KOPT-K1 (cell line): ENCODE measurements around the gene TCAP.

Experiments
- H3K27ac ChIP-seq: fragments of 200-600 bp; sonication (generic); 2 replicates; pipeline ENCODE4 v1.5.1; 2016; ENCODE audit warnings: antibody characterized with exemption, mild to moderate bottlenecking, low read depth, low read length; ENCODE audit not compliant: poor library complexity, severe bottlenecking
- H3K36me3 ChIP-seq: fragments of 200-600 bp; sonication (generic); 2 replicates; pipeline ENCODE4 v1.5.1; 2017; ENCODE audit warnings: antibody characterized with exemption, mild to moderate bottlenecking, low read length, moderate library complexity; ENCODE audit not compliant: insufficient read depth
- H3K9me3 ChIP-seq: fragments of 200-600 bp; sonication (generic); 2 replicates; pipeline ENCODE4 v1.5.1; 2017; ENCODE audit warnings: antibody characterized with exemption, low read length, mild to moderate bottlenecking; ENCODE audit not compliant: insufficient read depth, poor library complexity, severe bottlenecking

TCAP gene

GRCh38 chr17:39665642-39666224, 584 bp downstream of the TCAP start:
- no peaks in the 10 kb centered on the region for H3K9me3 ChIP-seq
- peaks cover 24% of the 10 kb centered on the region for H3K36me3 ChIP-seq
- no peak overlapping the region for H3K27ac ChIP-seq

- H3K27ac ChIP-seq, result no peak overlapping the region
- H3K9me3 ChIP-seq, result no peaks in the 10 kb centered on the region
- H3K36me3 ChIP-seq, result peaks cover 19% of the 10 kb centered on the region
Measured at GRCh38 chr17:39666231-39666600, 1.1 kb downstream of the TCAP start.

- Histone ChIP-seq H3K36me3 (peaks cover 14% of the 10 kb centered on the region), H3K9me3 (no peaks in the 10 kb centered on the region), H3K27ac (no peak overlapping the region)
Measured at GRCh38 chr17:39666601-39667261, 1.6 kb downstream of the TCAP start.

- no peak overlapping the region for H3K27ac ChIP-seq
- H3K36me3 ChIP-seq, result peaks cover 7% of the 10 kb centered on the region; the same call in 1 of the 2 replicates
- H3K9me3 ChIP-seq, result no peaks in the 10 kb centered on the region
Measured at GRCh38 chr17:39667262-39667944, 2.3 kb downstream of the TCAP start.

- Histone ChIP-seq H3K27ac (no peak within 1 kb of the TSS), H3K36me3 (no peaks in the 10 kb centered on the region; the same call in 1 of the 2 replicates), H3K9me3 (no peaks in the 10 kb centered on the region)
Measured at GRCh38 chr17:39667945-39668924, 3.1 kb downstream of the TCAP start, which contains the start of gene PNMT. Gene PNMT, plus strand, starts transcription at chr17:39668453. Its CDS starts 23 bp downstream, at chr17:39668476.

- H3K27ac ChIP-seq, result no peak overlapping the region
- H3K9me3 ChIP-seq, result no peaks in the 10 kb centered on the region
- H3K36me3 ChIP-seq, result no peaks in the 10 kb centered on the region
Measured at GRCh38 chr17:39669897-39670735, 5.0 kb downstream of the TCAP start.

GRCh38 chr17:39670746-39671145, 5.6 kb downstream of the TCAP start:
- H3K9me3 ChIP-seq, result no peaks in the 10 kb centered on the region
- H3K27ac ChIP-seq, result no peak overlapping the region

GRCh38 chr17:39671651-39672521, 6.7 kb downstream of the TCAP start:
- Histone ChIP-seq H3K27ac (no peak overlapping the region), H3K36me3 (no peaks in the 10 kb centered on the region), H3K9me3 (no peaks in the 10 kb centered on the region)

More at GRCh38 chr17:39670746-39671145, 5.6 kb downstream of the TCAP start:
- no peaks in the 10 kb centered on the region for H3K36me3 ChIP-seq

GRCh38 chr17:39672522-39673334, 7.6 kb downstream of the TCAP start:
- H3K9me3 ChIP-seq, result no peaks in the 10 kb centered on the region
- H3K27ac ChIP-seq, result no peak overlapping the region

GRCh38 chr17:39673335-39674081, 8.4 kb downstream of the TCAP start:
- Histone ChIP-seq H3K27ac (no peak overlapping the region), H3K36me3 (no peaks in the 10 kb centered on the region), H3K9me3 (no peaks in the 10 kb centered on the region)

More at GRCh38 chr17:39672522-39673334, 7.6 kb downstream of the TCAP start:
- no peaks in the 10 kb centered on the region for H3K36me3 ChIP-seq

- H3K27ac ChIP-seq, result no peak overlapping the region
- no peaks in the 10 kb centered on the region for H3K36me3 ChIP-seq
- no peaks in the 10 kb centered on the region for H3K9me3 ChIP-seq
Measured at GRCh38 chr17:39674179-39674578, 9.0 kb downstream of the TCAP start.

GRCh38 chr17:39674702-39675389, 9.7 kb downstream of the TCAP start:
- Histone ChIP-seq H3K36me3 (no peaks in the 10 kb centered on the region), H3K27ac (peak overlapping the region; percentile 75), H3K9me3 (no peaks in the 10 kb centered on the region)
